Thyroid gland (tissue), 4 donors: ENCODE results near the gene ABCC11.

Experiments used
- POLR2A ChIP-seq, 2 donors: fragments of 450-650 bp; IDR thresholded peaks; one replicate each; pipeline ENCODE4 v1.6.1; 2017; ENCODE audit warnings: antibody characterized with exemption in 2 of 2, mild to moderate bottlenecking in 2 of 2, moderate library complexity in 1 of 2
- TF ChIP-seq, protein P1 (sequence below), 6 experiments: fragments of 200-600 bp in 3 of 6; fragments of 450-650 bp in 3 of 6; sonication (generic) in 3 of 6; IDR thresholded peaks; one replicate each; pipeline ENCODE4 v1.5.1; 2016 to 2019; ENCODE audit warnings: antibody characterized with exemption in 6 of 6, mild to moderate bottlenecking in 2 of 6, inconsistent platforms in 1 of 6, moderate library complexity in 1 of 6

DNA sequence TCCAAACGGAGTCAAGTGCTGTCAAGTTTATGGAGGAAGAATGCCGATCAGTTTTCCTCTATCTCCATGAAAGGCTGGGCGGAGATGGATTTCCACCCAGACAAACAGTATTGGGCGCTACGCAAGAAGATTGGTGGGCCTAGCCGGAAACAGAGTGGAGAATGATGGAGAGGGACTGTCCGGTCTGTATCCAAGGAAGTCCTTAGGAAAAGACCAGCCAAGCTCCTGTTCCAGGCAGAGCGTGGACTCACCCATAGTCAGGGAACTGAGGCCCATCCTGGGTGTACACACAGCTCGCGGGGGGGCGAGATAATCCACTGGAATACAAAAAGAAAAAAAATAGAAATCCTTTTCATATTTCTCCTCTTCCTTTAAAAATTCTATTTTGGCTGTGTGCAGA, 90.0 kb downstream of the ABCC11 start:
- TF ChIP-seq, protein P1, sequence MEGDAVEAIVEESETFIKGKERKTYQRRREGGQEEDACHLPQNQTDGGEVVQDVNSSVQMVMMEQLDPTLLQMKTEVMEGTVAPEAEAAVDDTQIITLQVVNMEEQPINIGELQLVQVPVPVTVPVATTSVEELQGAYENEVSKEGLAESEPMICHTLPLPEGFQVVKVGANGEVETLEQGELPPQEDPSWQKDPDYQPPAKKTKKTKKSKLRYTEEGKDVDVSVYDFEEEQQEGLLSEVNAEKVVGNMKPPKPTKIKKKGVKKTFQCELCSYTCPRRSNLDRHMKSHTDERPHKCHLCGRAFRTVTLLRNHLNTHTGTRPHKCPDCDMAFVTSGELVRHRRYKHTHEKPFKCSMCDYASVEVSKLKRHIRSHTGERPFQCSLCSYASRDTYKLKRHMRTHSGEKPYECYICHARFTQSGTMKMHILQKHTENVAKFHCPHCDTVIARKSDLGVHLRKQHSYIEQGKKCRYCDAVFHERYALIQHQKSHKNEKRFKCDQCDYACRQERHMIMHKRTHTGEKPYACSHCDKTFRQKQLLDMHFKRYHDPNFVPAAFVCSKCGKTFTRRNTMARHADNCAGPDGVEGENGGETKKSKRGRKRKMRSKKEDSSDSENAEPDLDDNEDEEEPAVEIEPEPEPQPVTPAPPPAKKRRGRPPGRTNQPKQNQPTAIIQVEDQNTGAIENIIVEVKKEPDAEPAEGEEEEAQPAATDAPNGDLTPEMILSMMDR (IDR thresholded peaks at IDR 0.05): no peak
- TF ChIP-seq POLR2A (IDR thresholded peaks at IDR 0.05): no peak
